GM12892 (cell line): ENCODE measurements around the gene ASCC2.

ENCODE experiments used
- POLR2A ChIP-seq: IDR thresholded peaks from 2 replicates; pipeline ENCODE4 v1.6.1; 2011; ENCODE audit warnings: low read depth, low read length, control low read depth
- POLR2AphosphoS5 ChIP-seq: IDR thresholded peaks from 2 replicates; pipeline ENCODE4 v1.6.1; 2011; ENCODE audit warnings: low read depth, low read length, control low read depth
- TAF1 ChIP-seq: IDR thresholded peaks from 2 replicates; pipeline ENCODE4 v1.6.1; 2011; ENCODE audit warnings: low read depth, mild to moderate bottlenecking, control low read depth, low read length, borderline replicate concordance

GRCh38 chr22:29798318-29798717 lies 39.8 kb downstream of the ASCC2 start:
- no peak for TF ChIP-seq TAF1
- no peak for TF ChIP-seq POLR2AphosphoS5
- no peak for TF ChIP-seq POLR2A
